Muscle of leg (tissue), 11 donors: ENCODE results near the gene NRCAM. TPM values are rescaled to one million over a fixed set of nuclear protein-coding genes. Genes with fewer than 3 reads are reported as not detected.

Source experiments
- DNase-seq: peaks from one replicate; pipeline ENCODE4 v3.0.0; 2013
- H3K27ac ChIP-seq: one replicate; pipeline ENCODE4 v1.5.1; 2013; ENCODE audit warnings: mild to moderate bottlenecking, low read length, control low read depth
- H3K27me3 ChIP-seq: one replicate; pipeline ENCODE4 v1.6.1; 2013; ENCODE audit warnings: low read length; ENCODE audit not compliant: control insufficient read depth, insufficient read depth
- H3K36me3 ChIP-seq: one replicate; pipeline ENCODE4 v1.6.1; 2013; ENCODE audit warnings: low read length; ENCODE audit not compliant: control insufficient read depth, insufficient read depth
- H3K4me1 ChIP-seq: one replicate; pipeline ENCODE4 v1.6.1; 2013; ENCODE audit warnings: low read length; ENCODE audit not compliant: control insufficient read depth, insufficient read depth
- H3K4me3 ChIP-seq: one replicate; pipeline ENCODE4 v1.5.1; 2013; ENCODE audit warnings: low read length, control low read depth
- H3K9me3 ChIP-seq: replicated peaks from 2 replicates; pipeline ENCODE4 v1.6.1; 2013; ENCODE audit warnings: low read depth, low read length; ENCODE audit not compliant: control insufficient read depth
- WGBS: methylation state at CpG from one replicate; pipeline ENCODE4 v1.1.5; 2013; ENCODE audit warnings: missing lambda C conversion rate; ENCODE audit not compliant: insufficient coverage; 5-methylcytosine and 5-hydroxymethylcytosine counted together
- polyA plus RNA-seq, 8 donors: library from polyadenylated mRNA; unstranded; fragments of 120-200 nt; gene quantifications; one replicate each; pipeline versions ENCODE4 v1.2.1 to v1.2.3, GENCODE V29; 2013; ENCODE audit warnings: inconsistent platforms in 1 of 8, low replicate concordance in 1 of 8; ENCODE audit not compliant: insufficient read length in 8 of 8, insufficient read depth in 1 of 8
- total RNA-seq: library from RNA; stranded (reverse); fragments of 120-200 nt; gene quantifications from one replicate; pipeline ENCODE4 v1.2.4, GENCODE V29; 2013

The NRCAM gene
- total and polyA plus RNA-seq, 9 donors = 17.5 to 35.6 (median 23.3) TPM

GRCh38 chr7:108245523-108246226 is 210.6 kb downstream of the NRCAM start:
- Histone ChIP-seq H3K27ac (peak overlapping the region; percentile 52), H3K4me3 (no peak overlapping the region), H3K9me3 (no peaks in the 10 kb centered on the region), H3K36me3 (no peaks in the 10 kb centered on the region), H3K4me1 (peaks cover 7% of the 10 kb centered on the region), H3K27me3 (no peaks in the 10 kb centered on the region)
- no peak for DNase-seq
- no CpG with 5 or more reads among the region's 2 CpGs for WGBS

GRCh38 chr7:108244110-108244509 is 212.1 kb downstream of the NRCAM start:
- peaks cover 7% of the 10 kb centered on the region for H3K4me1 ChIP-seq
- no peaks in the 10 kb centered on the region for H3K9me3 ChIP-seq
- no peak for DNase-seq
- H3K4me3 ChIP-seq = no peak overlapping the region
- no CpG with 5 or more reads among the region's 3 CpGs for WGBS
- no peaks in the 10 kb centered on the region for H3K27me3 ChIP-seq
- no peak overlapping the region for H3K27ac ChIP-seq
- no peaks in the 10 kb centered on the region for H3K36me3 ChIP-seq

- no peak overlapping the region for H3K4me3 ChIP-seq
- 60% methylated on average over 4 of the region's 11 CpGs for WGBS
- DNase-seq = no peak
- H3K4me1 ChIP-seq = peaks cover 2% of the 10 kb centered on the region
- H3K27me3 ChIP-seq = no peaks in the 10 kb centered on the region
- no peaks in the 10 kb centered on the region for H3K9me3 ChIP-seq
- no peak overlapping the region for H3K27ac ChIP-seq
- H3K36me3 ChIP-seq = no peaks in the 10 kb centered on the region
These were observed 216.6 kb downstream of the NRCAM start for GRCh38 chr7:108239501-108240225.

GRCh38 chr7:108236681-108237415 is 219.4 kb downstream of the NRCAM start:
- Histone ChIP-seq H3K27ac (no peak overlapping the region), H3K4me1 (peaks cover 2% of the 10 kb centered on the region), H3K27me3 (no peaks in the 10 kb centered on the region), H3K9me3 (no peaks in the 10 kb centered on the region), H3K36me3 (no peaks in the 10 kb centered on the region), H3K4me3 (no peak overlapping the region)
- peak; percentile 15 for DNase-seq
- WGBS = no CpG with 5 or more reads among the region's 2 CpGs

- Histone ChIP-seq H3K36me3 (no peaks in the 10 kb centered on the region), H3K27ac (no peak overlapping the region), H3K27me3 (no peaks in the 10 kb centered on the region), H3K9me3 (no peaks in the 10 kb centered on the region), H3K4me3 (no peak overlapping the region), H3K4me1 (peaks cover 2% of the 10 kb centered on the region)
- no peak for DNase-seq
- 88% methylated on average over 2 of the region's 4 CpGs for WGBS
These were observed 220.7 kb downstream of the NRCAM start for GRCh38 chr7:108235451-108236061.

GRCh38 chr7:108234971-108235450 is 221.2 kb downstream of the NRCAM start:
- Histone ChIP-seq H3K27ac (no peak overlapping the region), H3K27me3 (no peaks in the 10 kb centered on the region), H3K9me3 (no peaks in the 10 kb centered on the region), H3K4me3 (no peak overlapping the region), H3K36me3 (no peaks in the 10 kb centered on the region), H3K4me1 (peaks cover 2% of the 10 kb centered on the region)
- DNase-seq = no peak

GRCh38 chr7:108234281-108234680 is 222.0 kb downstream of the NRCAM start:
- Histone ChIP-seq H3K9me3 (no peaks in the 10 kb centered on the region), H3K27ac (no peak overlapping the region), H3K36me3 (no peaks in the 10 kb centered on the region), H3K4me1 (peaks cover 2% of the 10 kb centered on the region), H3K27me3 (no peaks in the 10 kb centered on the region), H3K4me3 (no peak overlapping the region)
- DNase-seq = no peak
- no CpG with 5 or more reads among the region's 2 CpGs for WGBS

- 98% methylated on average over 6 of the region's 6 CpGs for WGBS
- Histone ChIP-seq H3K9me3 (no peaks in the 10 kb centered on the region), H3K36me3 (no peaks in the 10 kb centered on the region), H3K4me1 (peaks cover 2% of the 10 kb centered on the region), H3K27me3 (no peaks in the 10 kb centered on the region), H3K4me3 (no peak overlapping the region), H3K27ac (no peak overlapping the region)
- DNase-seq = no peak
These were observed 224.2 kb downstream of the NRCAM start for GRCh38 chr7:108232076-108232475.

GRCh38 chr7:108231221-108231620 is 225.0 kb downstream of the NRCAM start:
- H3K4me3 ChIP-seq = no peak overlapping the region
- no peak for DNase-seq
- no CpG with 5 or more reads among the region's 2 CpGs for WGBS
- no peaks in the 10 kb centered on the region for H3K27me3 ChIP-seq
- no peak overlapping the region for H3K27ac ChIP-seq
- H3K36me3 ChIP-seq = no peaks in the 10 kb centered on the region
- H3K9me3 ChIP-seq = no peaks in the 10 kb centered on the region
- no peaks in the 10 kb centered on the region for H3K4me1 ChIP-seq

- H3K9me3 ChIP-seq = no peaks in the 10 kb centered on the region
- no peaks in the 10 kb centered on the region for H3K27me3 ChIP-seq
- WGBS = no CpG with 5 or more reads among the region's 3 CpGs
- H3K4me1 ChIP-seq = peaks cover 4% of the 10 kb centered on the region
- no peaks in the 10 kb centered on the region for H3K36me3 ChIP-seq
- no peak overlapping the region for H3K27ac ChIP-seq
- no peak for DNase-seq
- no peak overlapping the region for H3K4me3 ChIP-seq
These were observed 228.9 kb downstream of the NRCAM start for GRCh38 chr7:108227366-108227765.
